Measurements from ENCODE around the gene TRIB2. TPM values are rescaled to one million over a fixed set of nuclear protein-coding genes. Genes with fewer than 3 reads are reported as not detected.

The TRIB2 gene
- total and polyA plus RNA-seq, 2 donors (not counting 3 experiments of a cell fraction or from before 2014, with no cell fraction given), result 15.8 to 20.5 TPM

GRCh38 chr2:12722447-12723316, 5.9 kb downstream of the TRIB2 start:
- Histone ChIP-seq H3K27ac (ENCODE audit: insufficient read depth, low read depth, low read length) (no peak overlapping the region), H2AFZ (ENCODE audit: low read depth, low read length) (no peak overlapping the region), H3K9me1 (replicated peaks; ENCODE audit: control insufficient read depth, extremely low read depth, insufficient read depth, low read length) (no peaks in the 10 kb centered on the region), H3K4me2 (ENCODE audit: insufficient read depth, low read length) (no peak overlapping the region), H3K27me3 (ENCODE audit: control insufficient read depth in 2 of 2, insufficient read depth in 2 of 2, low read length in 2 of 2) (no peaks in the 10 kb centered on the region), H3K9ac (replicated peaks; ENCODE audit: extremely low read depth, insufficient read depth, low read length) (no peak overlapping the region), H4K20me1 (replicated peaks; ENCODE audit: control insufficient read depth, extremely low read depth, insufficient read depth, low read length) (no peaks in the 10 kb centered on the region), H3K4me3 (replicated peaks in 1 of 3; ENCODE audit: insufficient read depth in 1 of 3, low read depth in 1 of 3, low read length in 3 of 3) (no peak overlapping the region), H3K4me1 (ENCODE audit: control insufficient read depth, extremely low read depth, insufficient read depth, low read length) (peaks cover 8% of the 10 kb centered on the region), H3K79me2 (ENCODE audit: control insufficient read depth, insufficient read depth, low read length) (no peaks in the 10 kb centered on the region), H3K9me3 (replicated peaks; ENCODE audit: control insufficient read depth, insufficient read depth, low read length) (no peaks in the 10 kb centered on the region), H3K36me3 (ENCODE audit: control insufficient read depth in 2 of 2, extremely low read depth in 1 of 2, insufficient read depth in 2 of 2, low read length in 2 of 2) (peaks cover 0 to 16% of the 10 kb centered on the region in 2 experiments)
- POLR2A ChIA-PET, result no interaction called here
- no peak for TF ChIP-seq POLR2AphosphoS5 (IDR thresholded peaks at IDR 0.05; ENCODE audit: insufficient read depth, low read depth, low read length)
- TF ChIP-seq GATA2 (IDR thresholded peaks at IDR 0.05; ENCODE audit: insufficient read depth, insufficient read length, low read depth, low read length), result no peak
- TF ChIP-seq JUN (IDR thresholded peaks at IDR 0.05; ENCODE audit: borderline replicate concordance, insufficient read depth, insufficient read length, low read depth), result no peak
- TF ChIP-seq POLR2A (IDR thresholded peaks at IDR 0.05; ENCODE audit: low read depth, low read length), result no peak
- TF ChIP-seq, protein P1, sequence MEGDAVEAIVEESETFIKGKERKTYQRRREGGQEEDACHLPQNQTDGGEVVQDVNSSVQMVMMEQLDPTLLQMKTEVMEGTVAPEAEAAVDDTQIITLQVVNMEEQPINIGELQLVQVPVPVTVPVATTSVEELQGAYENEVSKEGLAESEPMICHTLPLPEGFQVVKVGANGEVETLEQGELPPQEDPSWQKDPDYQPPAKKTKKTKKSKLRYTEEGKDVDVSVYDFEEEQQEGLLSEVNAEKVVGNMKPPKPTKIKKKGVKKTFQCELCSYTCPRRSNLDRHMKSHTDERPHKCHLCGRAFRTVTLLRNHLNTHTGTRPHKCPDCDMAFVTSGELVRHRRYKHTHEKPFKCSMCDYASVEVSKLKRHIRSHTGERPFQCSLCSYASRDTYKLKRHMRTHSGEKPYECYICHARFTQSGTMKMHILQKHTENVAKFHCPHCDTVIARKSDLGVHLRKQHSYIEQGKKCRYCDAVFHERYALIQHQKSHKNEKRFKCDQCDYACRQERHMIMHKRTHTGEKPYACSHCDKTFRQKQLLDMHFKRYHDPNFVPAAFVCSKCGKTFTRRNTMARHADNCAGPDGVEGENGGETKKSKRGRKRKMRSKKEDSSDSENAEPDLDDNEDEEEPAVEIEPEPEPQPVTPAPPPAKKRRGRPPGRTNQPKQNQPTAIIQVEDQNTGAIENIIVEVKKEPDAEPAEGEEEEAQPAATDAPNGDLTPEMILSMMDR (IDR thresholded peaks at IDR 0.05; ENCODE audit: extremely low read depth in 1 of 2, insufficient read depth in 1 of 2, low read depth in 1 of 2, low read length in 2 of 2), result no peak
- TF ChIP-seq, protein P2, sequence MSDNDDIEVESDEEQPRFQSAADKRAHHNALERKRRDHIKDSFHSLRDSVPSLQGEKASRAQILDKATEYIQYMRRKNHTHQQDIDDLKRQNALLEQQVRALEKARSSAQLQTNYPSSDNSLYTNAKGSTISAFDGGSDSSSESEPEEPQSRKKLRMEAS (IDR thresholded peaks at IDR 0.05; ENCODE audit: insufficient read depth, insufficient read length), result no peak
- no peak for TF ChIP-seq FOS (IDR thresholded peaks at IDR 0.05; ENCODE audit: borderline replicate concordance, insufficient read depth, low read length)
- no peak for TF ChIP-seq EZH2 (IDR thresholded peaks at IDR 0.05; ENCODE audit: borderline replicate concordance, low read depth, low read length, severe bottlenecking)
- no peak for TF ChIP-seq MYC (IDR thresholded peaks at IDR 0.05; ENCODE audit: low read depth, low read length)
- CTCF ChIA-PET, result interaction anchor here (1.1 to 3.4 kb wide), 5 partner anchors 11 to 284 kb away, joined by 3 to 36 read pairs (median 6); no protein-coding TSS in a partner anchor
- no peak for FAIRE-seq
- no TSS peak for BruUV-seq (replicated peaks)
- DNase-seq (ENCODE audit: low read depth, low spot score), result no peak
- dilution Hi-C loops (cut with MboI; ENCODE audit: extremely low pct_ligation_motif_present, low sequenced_read_pairs), result loop anchor here (25.0 kb wide), 1 partner anchor 160 kb away; no protein-coding TSS in a partner anchor
- intact Hi-C loops (cut with micrococcal nuclease), result no loop called here
